Stimulated activated naive CD8-positive, alpha-beta T cell treated with anti-CD3 and anti-CD28 coated beads, Interleukin-15, amount 100 ng/mL, for 72 hours (primary cell): ENCODE measurements around the gene HAUS7.

Experiments used
- ATAC-seq: fragments of 150-1000 bp; cut with Tn5 transposase; 2 replicates; pipeline ENCODE4 v1.10.0; 2021; ENCODE audit warnings: mild to moderate bottlenecking, moderate library complexity
- DNase-seq, 2 donors: peaks; one replicate each; pipeline ENCODE4 v3.0.0; 2021 to 2022
- H3K27ac Mint-ChIP-seq, 2 donors: one replicate each; pipeline ENCODE4 v1.8.0; 2022; ENCODE audit warnings: mild to moderate bottlenecking in 2 of 2, mixed read lengths in 2 of 2, moderate library complexity in 2 of 2
- H3K27me3 Mint-ChIP-seq: one replicate; pipeline ENCODE4 v1.8.0; 2022; ENCODE audit warnings: mixed read lengths
- H3K4me1 Mint-ChIP-seq: one replicate; pipeline ENCODE4 v1.8.0; 2022; ENCODE audit warnings: mild to moderate bottlenecking, mixed read lengths
- H3K4me3 Mint-ChIP-seq, 2 donors: one replicate each; pipeline ENCODE4 v1.8.0; 2022; ENCODE audit warnings: mild to moderate bottlenecking in 2 of 2, mixed read lengths in 2 of 2, moderate library complexity in 1 of 2
- H3K9me3 Mint-ChIP-seq, 2 donors: one replicate each; pipeline ENCODE4 v1.8.0; 2022; ENCODE audit warnings: mixed read lengths in 2 of 2

The HAUS7 gene

GRCh38 chrX:153474718-153475117 lies 4.3 kb upstream of the HAUS7 start:
- no peak for ATAC-seq
- Mint-ChIP-seq H3K9me3 (no peaks in the 10 kb centered on the region), H3K27me3 (no peaks in the 10 kb centered on the region), H3K4me1 (peaks cover 18% of the 10 kb centered on the region), H3K27ac (no peak overlapping the region), H3K4me3 (no peak overlapping the region)
- peak in 1 of 2 donors; percentile 17 for DNase-seq

- no peak for DNase-seq
- Mint-ChIP-seq H3K4me3 (peak overlapping the region in 1 of 2 donors; percentile 51), H3K9me3 (no peaks in the 10 kb centered on the region), H3K4me1 (peaks cover 18% of the 10 kb centered on the region), H3K27me3 (no peaks in the 10 kb centered on the region), H3K27ac (no peak overlapping the region)
- ATAC-seq: no peak
Measured at GRCh38 chrX:153474266-153474665, 3.9 kb upstream of the HAUS7 start.

GRCh38 chrX:153473126-153473525 lies 2.8 kb upstream of the HAUS7 start:
- no peak for DNase-seq
- ATAC-seq: no peak
- Mint-ChIP-seq H3K4me1 (peaks cover 26% of the 10 kb centered on the region), H3K27me3 (no peaks in the 10 kb centered on the region), H3K9me3 (no peaks in the 10 kb centered on the region), H3K4me3 (no peak overlapping the region), H3K27ac (no peak overlapping the region)

- no peak overlapping the region for H3K4me3 Mint-ChIP-seq
- H3K27ac Mint-ChIP-seq: no peak overlapping the region
- DNase-seq: no peak
Measured at GRCh38 chrX:153471663-153472280, 1.4 kb upstream of the HAUS7 start.

GRCh38 chrX:153469811-153470410 lies 465 bp downstream of the HAUS7 start:
- H3K4me3 Mint-ChIP-seq: peak overlapping the region; percentile 82 to 85
- peak overlapping the region; percentile 40 to 91 for H3K27ac Mint-ChIP-seq
- no peaks in the 10 kb centered on the region for H3K9me3 Mint-ChIP-seq
- H3K27me3 Mint-ChIP-seq: no peaks in the 10 kb centered on the region
- H3K4me1 Mint-ChIP-seq: peaks cover 32% of the 10 kb centered on the region
- ATAC-seq (peak; percentile 48), DNase-seq (peak in 1 of 2 donors; percentile 57)

More at GRCh38 chrX:153471663-153472280, 1.4 kb upstream of the HAUS7 start:
- peaks cover 38% of the 10 kb centered on the region for H3K4me1 Mint-ChIP-seq
- ATAC-seq: no peak
- H3K9me3 Mint-ChIP-seq: no peaks in the 10 kb centered on the region
- H3K27me3 Mint-ChIP-seq: no peaks in the 10 kb centered on the region

- Mint-ChIP-seq H3K9me3 (no peaks in the 10 kb centered on the region), H3K27ac (peak overlapping the region; percentile 65 to 93), H3K4me1 (peaks cover 32% of the 10 kb centered on the region), H3K27me3 (no peaks in the 10 kb centered on the region), H3K4me3 (no peak overlapping the region)
- DNase-seq (no peak), ATAC-seq (no peak)
Measured at GRCh38 chrX:153468008-153468580, 2.3 kb downstream of the HAUS7 start.

GRCh38 chrX:153465691-153466380 lies 4.5 kb downstream of the HAUS7 start:
- peaks cover 26% of the 10 kb centered on the region for H3K4me1 Mint-ChIP-seq
- ATAC-seq (no peak), DNase-seq (no peak)
- H3K4me3 Mint-ChIP-seq: no peak overlapping the region
- H3K27ac Mint-ChIP-seq: no peak overlapping the region
- no peaks in the 10 kb centered on the region for H3K27me3 Mint-ChIP-seq
- H3K9me3 Mint-ChIP-seq: no peaks in the 10 kb centered on the region

GRCh38 chrX:153464116-153464515 lies 6.3 kb downstream of the HAUS7 start:
- DNase-seq (no peak), ATAC-seq (no peak)
- no peaks in the 10 kb centered on the region for H3K9me3 Mint-ChIP-seq
- H3K4me1 Mint-ChIP-seq: peaks cover 26% of the 10 kb centered on the region
- no peak overlapping the region for H3K4me3 Mint-ChIP-seq
- no peaks in the 10 kb centered on the region for H3K27me3 Mint-ChIP-seq
- no peak overlapping the region for H3K27ac Mint-ChIP-seq

- peaks cover 22% of the 10 kb centered on the region for H3K4me1 Mint-ChIP-seq
- DNase-seq (no peak), ATAC-seq (no peak)
- H3K27ac Mint-ChIP-seq: peak overlapping the region in 1 of 2 donors; percentile 62
- no peak overlapping the region for H3K4me3 Mint-ChIP-seq
- no peaks in the 10 kb centered on the region for H3K27me3 Mint-ChIP-seq
- H3K9me3 Mint-ChIP-seq: no peaks in the 10 kb centered on the region
Measured at GRCh38 chrX:153463556-153463955, 6.8 kb downstream of the HAUS7 start.

GRCh38 chrX:153463031-153463430 lies 7.3 kb downstream of the HAUS7 start:
- DNase-seq (no peak), ATAC-seq (no peak)
- H3K27ac Mint-ChIP-seq: peak overlapping the region; percentile 62 to 64
- no peaks in the 10 kb centered on the region for H3K27me3 Mint-ChIP-seq
- H3K4me3 Mint-ChIP-seq: no peak overlapping the region
- no peaks in the 10 kb centered on the region for H3K9me3 Mint-ChIP-seq
- H3K4me1 Mint-ChIP-seq: peaks cover 17% of the 10 kb centered on the region

- H3K27ac Mint-ChIP-seq: no peak overlapping the region
- H3K27me3 Mint-ChIP-seq: no peaks in the 10 kb centered on the region
- ATAC-seq: no peak
- H3K9me3 Mint-ChIP-seq: no peaks in the 10 kb centered on the region
- DNase-seq: no peak
- no peak overlapping the region for H3K4me3 Mint-ChIP-seq
- H3K4me1 Mint-ChIP-seq: peaks cover 9% of the 10 kb centered on the region
Measured at GRCh38 chrX:153462291-153462690, 8.1 kb downstream of the HAUS7 start.

- ATAC-seq (peak; percentile 66), DNase-seq (peak; percentile 32 to 36)
- H3K9me3 Mint-ChIP-seq: no peaks in the 10 kb centered on the region
- peaks cover 6% of the 10 kb centered on the region for H3K4me1 Mint-ChIP-seq
- no peak overlapping the region for H3K27ac Mint-ChIP-seq
- H3K27me3 Mint-ChIP-seq: no peaks in the 10 kb centered on the region
- H3K4me3 Mint-ChIP-seq: no peak overlapping the region
Measured at GRCh38 chrX:153460826-153461225, 9.6 kb downstream of the HAUS7 start.

- peaks cover 6% of the 10 kb centered on the region for H3K4me1 Mint-ChIP-seq
- DNase-seq (no peak), ATAC-seq (no peak)
- no peak overlapping the region for H3K4me3 Mint-ChIP-seq
- H3K27me3 Mint-ChIP-seq: no peaks in the 10 kb centered on the region
- no peaks in the 10 kb centered on the region for H3K9me3 Mint-ChIP-seq
- no peak overlapping the region for H3K27ac Mint-ChIP-seq
Measured at GRCh38 chrX:153459986-153460385, 10.4 kb downstream of the HAUS7 start.

GRCh38 chrX:153458476-153458875 lies 11.9 kb downstream of the HAUS7 start:
- H3K27me3 Mint-ChIP-seq: no peaks in the 10 kb centered on the region
- H3K27ac Mint-ChIP-seq: no peak overlapping the region
- H3K9me3 Mint-ChIP-seq: no peaks in the 10 kb centered on the region
- peaks cover under 1% of the 10 kb centered on the region for H3K4me1 Mint-ChIP-seq
- H3K4me3 Mint-ChIP-seq: no peak overlapping the region
- DNase-seq: no peak
- no peak for ATAC-seq

- no peaks in the 10 kb centered on the region for H3K4me1 Mint-ChIP-seq
- ATAC-seq: no peak
Measured at GRCh38 chrX:153457827-153458466, 12.4 kb downstream of the HAUS7 start.

More at GRCh38 chrX:153457827-153458466, 12.4 kb downstream of the HAUS7 start:
- Mint-ChIP-seq H3K4me3 (no peak overlapping the region), H3K27ac (peak overlapping the region in 1 of 2 donors; percentile 40), H3K27me3 (no peaks in the 10 kb centered on the region), H3K9me3 (no peaks in the 10 kb centered on the region)
- no peak for DNase-seq
